Psoas muscle (tissue), 8 donors: ENCODE results near the gene HNRNPK. TPM values are rescaled to one million over a fixed set of nuclear protein-coding genes. Genes with fewer than 3 reads are reported as not detected.

Experiments used
- ATAC-seq, 4 donors: fragments of 200-7000 bp; cut with Tn5 transposase; one replicate each; pipeline ENCODE4 v1.9.1; 2020; ENCODE audit warnings: moderate library complexity in 3 of 4, mild to moderate bottlenecking in 2 of 4
- DNase-seq, 2 donors: peaks; one replicate each; pipeline ENCODE4 v3.0.0-alpha.2; 2020
- H3K27ac ChIP-seq: fragments of 200-600 bp; one replicate; pipeline ENCODE4 v1.8.0; 2022
- H3K27me3 ChIP-seq, 3 donors: fragments of 200-600 bp in 1 of 3; one replicate each; pipeline versions ENCODE4 v1.6.1 to v1.8.0; 2013 to 2022; ENCODE audit warnings: low read length in 2 of 3, mild to moderate bottlenecking in 2 of 3, moderate library complexity in 1 of 3; ENCODE audit not compliant: insufficient read depth in 3 of 3
- H3K36me3 ChIP-seq, 2 donors: fragments of 200-600 bp in 1 of 2; one replicate each; pipeline versions ENCODE4 v1.6.1 to v1.8.0; 2013 to 2022; ENCODE audit warnings: low read depth in 1 of 2, mild to moderate bottlenecking in 1 of 2, moderate library complexity in 1 of 2; ENCODE audit not compliant: insufficient read depth in 1 of 2
- H3K4me1 ChIP-seq: fragments of 200-600 bp; one replicate; pipeline ENCODE4 v1.8.0; 2022
- H3K4me3 ChIP-seq: fragments of 200-600 bp; one replicate; pipeline ENCODE4 v1.8.0; 2022; ENCODE audit warnings: mild to moderate bottlenecking
- H3K9me3 ChIP-seq: fragments of 200-600 bp; one replicate; pipeline ENCODE4 v1.8.0; 2022
- WGBS, 3 donors: extraction: QIAGEN DNeasy Blood & Tissue Kit; methylation state at CpG; one replicate each; pipeline versions ENCODE4 v1.1.6 to v1.1.7; 2013; 5-methylcytosine and 5-hydroxymethylcytosine counted together
- intact Hi-C, 2 donors: fragments of 100-400 bp; cut with DNase I; formaldehyde crosslinking; loops; one replicate each; pipeline versions ENCODE4 v1.11.0 to v1.14.2; 2022
- polyA plus RNA-seq, 3 donors: library from polyadenylated mRNA; stranded (reverse); fragments of 200-250 nt; gene quantifications; one replicate each; pipeline ENCODE4 v1.2.3, GENCODE V29; 2013
- total RNA-seq, 4 donors: library from RNA; stranded (reverse); fragmentation: NEBNext Ultra II Directional in 2 of 4; extraction: Animal tissue kit (Norgen Biotek cat#: 25700) in 2 of 4; gene quantifications; one replicate each; pipeline versions ENCODE4 v1.2.1 to v1.2.4, GENCODE V29; 2021 to 2023
- TF ChIP-seq, protein P1 (sequence below): fragments of 200-600 bp; IDR thresholded peaks from one replicate; pipeline ENCODE4 v1.8.0; 2022; ENCODE audit warnings: antibody characterized with exemption
- donor health status: healthy with polysubstance abuse.
- donor health status: DM: no; HTN: no; CAD: no; lungs with moderate emphysema.
- donor health status: Bipolar disorder and iron deficiency.
- donor health status: healthy.
- donor health status: DM: yes; HTN: yes; CAD: no.
- donor health status: DM: no; HTN: no; CAD: no.
- donor health status: DM: no; HTN: no; CAD: no.
- donor health status: DM: yes; HTN: yes; CAD: no.

The HNRNPK gene
- total and polyA plus RNA-seq, 7 donors, result 241 to 369 (median 337) TPM

GRCh38 chr9:83966209-83966582, 13.8 kb downstream of the HNRNPK start:
- Histone ChIP-seq H3K27ac (no peak overlapping the region), H3K36me3 (peaks cover 3 to 50% of the 10 kb centered on the region in 2 donors), H3K4me3 (no peak overlapping the region), H3K9me3 (no peaks in the 10 kb centered on the region), H3K4me1 (no peaks in the 10 kb centered on the region), H3K27me3 (no peaks in the 10 kb centered on the region)
- 76 to 81% (median 76%) methylated on average over 8 of the region's 8 CpGs for WGBS, 3 donors
- intact Hi-C loops, result no loop called here
- ATAC-seq, result peak; percentile 6 to 25 (median 8)
- TF ChIP-seq, protein P1, sequence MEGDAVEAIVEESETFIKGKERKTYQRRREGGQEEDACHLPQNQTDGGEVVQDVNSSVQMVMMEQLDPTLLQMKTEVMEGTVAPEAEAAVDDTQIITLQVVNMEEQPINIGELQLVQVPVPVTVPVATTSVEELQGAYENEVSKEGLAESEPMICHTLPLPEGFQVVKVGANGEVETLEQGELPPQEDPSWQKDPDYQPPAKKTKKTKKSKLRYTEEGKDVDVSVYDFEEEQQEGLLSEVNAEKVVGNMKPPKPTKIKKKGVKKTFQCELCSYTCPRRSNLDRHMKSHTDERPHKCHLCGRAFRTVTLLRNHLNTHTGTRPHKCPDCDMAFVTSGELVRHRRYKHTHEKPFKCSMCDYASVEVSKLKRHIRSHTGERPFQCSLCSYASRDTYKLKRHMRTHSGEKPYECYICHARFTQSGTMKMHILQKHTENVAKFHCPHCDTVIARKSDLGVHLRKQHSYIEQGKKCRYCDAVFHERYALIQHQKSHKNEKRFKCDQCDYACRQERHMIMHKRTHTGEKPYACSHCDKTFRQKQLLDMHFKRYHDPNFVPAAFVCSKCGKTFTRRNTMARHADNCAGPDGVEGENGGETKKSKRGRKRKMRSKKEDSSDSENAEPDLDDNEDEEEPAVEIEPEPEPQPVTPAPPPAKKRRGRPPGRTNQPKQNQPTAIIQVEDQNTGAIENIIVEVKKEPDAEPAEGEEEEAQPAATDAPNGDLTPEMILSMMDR, result no peak
- DNase-seq, result no peak

GRCh38 chr9:83965350-83966208, 14.4 kb downstream of the HNRNPK start:
- Histone ChIP-seq H3K36me3 (peaks cover 3 to 44% of the 10 kb centered on the region in 2 donors), H3K4me1 (no peaks in the 10 kb centered on the region), H3K9me3 (no peaks in the 10 kb centered on the region), H3K27me3 (no peaks in the 10 kb centered on the region), H3K27ac (no peak overlapping the region), H3K4me3 (no peak overlapping the region)
- ATAC-seq (peak; percentile 31 to 61 (median 48)), DNase-seq (no peak)
- intact Hi-C loops, result no loop called here
- 45 to 47% (median 46%) methylated on average over 11 of the region's 11 CpGs for WGBS, 3 donors
- TF ChIP-seq, protein P1, result no peak

GRCh38 chr9:83964973-83965349, 15.1 kb downstream of the HNRNPK start:
- intact Hi-C loops, result no loop called here
- TF ChIP-seq, protein P1, result no peak
- WGBS, 3 donors, result 36 to 43% (median 38%) methylated on average over 2 of the region's 2 CpGs
- Histone ChIP-seq H3K36me3 (peaks cover 3 to 38% of the 10 kb centered on the region in 2 donors), H3K4me3 (no peak overlapping the region), H3K27ac (no peak overlapping the region), H3K27me3 (no peaks in the 10 kb centered on the region), H3K4me1 (no peaks in the 10 kb centered on the region), H3K9me3 (no peaks in the 10 kb centered on the region)
- DNase-seq, result no peak
- ATAC-seq, result peak; percentile 12 to 36 (median 18)

GRCh38 chr9:83962165-83962564, 17.9 kb downstream of the HNRNPK start:
- intact Hi-C loops, result no loop called here
- Histone ChIP-seq H3K27me3 (no peaks in the 10 kb centered on the region), H3K36me3 (peaks cover 0 to 10% of the 10 kb centered on the region in 2 donors), H3K4me3 (no peak overlapping the region), H3K27ac (no peak overlapping the region), H3K9me3 (no peaks in the 10 kb centered on the region), H3K4me1 (no peaks in the 10 kb centered on the region)
- TF ChIP-seq, protein P1, result no peak
- DNase-seq (no peak), ATAC-seq (no peak)
- WGBS, 3 donors, result 45 to 61% (median 48%) methylated on average over 3 of the region's 3 CpGs
